GM12872 (cell line): ENCODE measurements around the gene CYP2B6.

ENCODE experiments used
- CTCF ChIP-seq: IDR thresholded peaks from 3 replicates; pipeline ENCODE4 v1.5.1; 2011; ENCODE audit warnings: low read depth, mild to moderate bottlenecking, low read length, moderate library complexity; ENCODE audit not compliant: insufficient read depth

The CYP2B6 gene

GRCh38 chr19:40990972-40991381 is at the start of gene CYP2B6:
Gene CYP2B6, plus strand, starts transcription at chr19:40991282. Its CDS starts 24 bp downstream, at chr19:40991306.
- no peak for TF ChIP-seq CTCF

- no peak for TF ChIP-seq CTCF
Observed at GRCh38 chr19:40941481-40942219, 49.4 kb upstream of the CYP2B6 start.

GRCh38 chr19:40945645-40946044 is 45.4 kb upstream of the CYP2B6 start:
- no peak for TF ChIP-seq CTCF

DNA sequence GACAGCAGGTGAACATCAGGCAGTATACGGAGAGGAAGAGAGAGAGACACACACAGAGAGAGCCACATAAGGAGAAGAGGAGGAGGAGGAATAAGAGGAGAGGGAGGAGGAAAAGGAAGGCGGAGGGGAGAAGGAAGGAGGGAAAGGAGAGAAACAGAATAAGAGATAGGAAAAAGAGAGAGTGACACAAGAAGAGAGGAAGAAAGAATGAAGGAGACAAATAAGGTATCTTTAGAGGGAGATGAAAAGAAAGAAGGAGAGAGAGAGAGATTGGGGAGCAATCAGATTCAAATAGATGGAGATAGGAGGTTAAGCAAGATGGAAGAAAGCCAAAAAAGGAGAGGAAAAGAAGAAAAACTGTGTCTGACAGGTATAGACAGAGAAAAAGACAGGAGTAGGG is 44.0 kb upstream of the CYP2B6 start:
- TF ChIP-seq CTCF, result no peak

- no peak for TF ChIP-seq CTCF
Observed at GRCh38 chr19:40947573-40947972, 43.5 kb upstream of the CYP2B6 start.

DNA sequence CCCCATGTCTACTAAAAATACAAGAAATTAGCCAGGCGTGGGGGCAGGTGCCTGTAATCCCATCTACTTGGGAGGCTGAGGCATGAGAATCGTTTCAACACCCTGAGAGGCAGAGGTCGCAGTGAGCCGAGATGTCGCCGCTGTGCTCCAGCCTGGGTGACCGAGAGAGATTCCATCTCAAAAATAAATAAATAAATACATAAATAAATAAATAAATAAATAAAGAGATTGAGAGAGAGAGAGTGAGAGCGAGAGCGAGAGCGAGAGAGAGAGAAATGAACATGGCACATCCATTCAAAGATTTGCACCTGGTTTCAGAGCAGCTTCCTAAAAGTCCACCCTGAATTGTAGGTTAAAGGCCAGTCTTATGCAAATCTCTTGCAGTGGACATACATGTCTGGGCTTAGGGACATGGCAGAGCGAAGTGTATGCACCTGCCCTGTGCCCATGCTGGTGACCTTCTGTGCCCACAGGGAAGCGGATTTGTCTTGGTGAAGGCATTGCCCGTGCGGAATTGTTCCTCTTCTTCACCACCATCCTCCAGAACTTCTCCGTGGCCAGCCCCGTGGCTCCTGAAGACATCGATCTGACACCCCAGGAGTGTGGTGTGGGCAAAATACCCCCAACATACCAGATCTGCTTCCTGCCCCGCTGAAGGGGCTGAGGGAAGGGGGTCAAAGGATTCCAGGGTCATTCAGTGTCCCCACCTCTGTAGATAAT is 42.3 kb upstream of the CYP2B6 start:
- TF ChIP-seq CTCF, result no peak

DNA sequence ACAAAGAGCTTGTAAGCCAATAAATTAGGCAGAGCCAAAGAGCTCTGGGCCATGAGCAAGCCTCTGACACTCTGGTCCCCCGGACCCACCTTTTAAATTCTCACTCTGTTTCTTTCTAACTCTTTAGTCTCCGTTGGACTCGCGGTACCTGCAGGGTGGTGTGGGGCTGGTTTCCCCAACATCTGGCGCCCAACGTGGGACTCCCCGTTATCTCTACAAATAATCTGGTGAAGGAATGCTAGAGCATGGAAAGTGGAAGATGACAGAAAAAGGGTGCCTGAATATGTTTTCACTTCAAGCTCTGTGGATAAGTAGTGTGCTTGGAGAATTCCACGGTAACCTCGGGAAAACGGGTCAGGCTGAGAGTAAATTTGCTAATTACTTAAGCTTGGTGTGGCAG is 36.5 kb upstream of the CYP2B6 start:
- TF ChIP-seq CTCF, result no peak
